Liver (tissue), 9 donors: ENCODE data around the gene SPAG9. TPM values are rescaled to one million over a fixed set of nuclear protein-coding genes. Genes with fewer than 3 reads are reported as not detected.

Source experiments
- DNase-seq: peaks from one replicate; pipeline ENCODE4 v3.0.0-alpha.2; 2017; ENCODE audit warnings: low spot score
- H3K27ac ChIP-seq, 2 donors: one replicate each; pipeline ENCODE4 v1.7.0; 2013; ENCODE audit warnings: inconsistent platforms in 2 of 2, low read length in 2 of 2, control low read depth in 1 of 2, low read depth in 1 of 2, mild to moderate bottlenecking in 1 of 2
- H3K27me3 ChIP-seq, 4 donors: one replicate each; pipeline versions ENCODE4 v1.6.1 to v1.7.0; 2013; ENCODE audit warnings: low read length in 3 of 4, inconsistent platforms in 1 of 4, mild to moderate bottlenecking in 1 of 4, moderate library complexity in 1 of 4; ENCODE audit not compliant: control insufficient read depth in 4 of 4, insufficient read depth in 4 of 4
- H3K36me3 ChIP-seq, 4 donors: one replicate each; pipeline versions ENCODE4 v1.6.1 to v1.7.0; 2013; ENCODE audit warnings: low read length in 3 of 4, mild to moderate bottlenecking in 3 of 4, low read depth in 1 of 4, moderate library complexity in 1 of 4; ENCODE audit not compliant: control insufficient read depth in 4 of 4, insufficient read depth in 3 of 4
- H3K4me1 ChIP-seq, 4 donors: one replicate each; pipeline versions ENCODE4 v1.6.1 to v1.7.0; 2013; ENCODE audit warnings: low read length in 3 of 4, mild to moderate bottlenecking in 3 of 4, moderate library complexity in 1 of 4; ENCODE audit not compliant: control insufficient read depth in 4 of 4, insufficient read depth in 4 of 4
- H3K4me3 ChIP-seq, 3 donors: one replicate each; pipeline versions ENCODE4 v1.6.1 to v1.7.0; 2013; ENCODE audit warnings: low read length in 3 of 3, control low read depth in 1 of 3, low read depth in 1 of 3, mild to moderate bottlenecking in 1 of 3
- H3K9ac ChIP-seq, 2 donors: one replicate each; pipeline ENCODE4 v1.7.0; 2013; ENCODE audit warnings: low read length in 2 of 2, mild to moderate bottlenecking in 2 of 2, moderate library complexity in 2 of 2, control low read depth in 1 of 2, low read depth in 1 of 2
- H3K9me3 ChIP-seq, 4 donors: one replicate each; pipeline versions ENCODE4 v1.6.1 to v1.7.0; 2013; ENCODE audit warnings: low read length in 3 of 4; ENCODE audit not compliant: control insufficient read depth in 4 of 4
- EGR1 ChIP-seq, 2 donors: IDR thresholded peaks; 2 replicates each; pipeline ENCODE4 v1.6.1; 2016 to 2018; ENCODE audit warnings: antibody characterized with exemption in 2 of 2, low read depth in 2 of 2
- FOXA1 ChIP-seq: IDR thresholded peaks from 2 replicates; pipeline ENCODE4 v1.6.1; 2016; ENCODE audit warnings: antibody characterized with exemption
- FOXA2 ChIP-seq: IDR thresholded peaks from 2 replicates; pipeline ENCODE4 v1.6.1; 2016; ENCODE audit warnings: antibody characterized with exemption
- GABPA ChIP-seq, 2 donors: IDR thresholded peaks in 1 of 2; conservative IDR thresholded peaks in 1 of 2; 2 replicates each; pipeline ENCODE4 v1.6.1; 2016; ENCODE audit warnings: antibody characterized with exemption in 2 of 2, mild to moderate bottlenecking in 1 of 2, moderate library complexity in 1 of 2
- HNF4A ChIP-seq, 2 donors: conservative IDR thresholded peaks; 2 replicates each; pipeline ENCODE4 v1.6.1; 2016; ENCODE audit warnings: antibody characterized with exemption in 2 of 2, mild to moderate bottlenecking in 2 of 2
- HNF4G ChIP-seq: IDR thresholded peaks from 2 replicates; pipeline ENCODE4 v1.6.1; 2016; ENCODE audit warnings: antibody characterized with exemption
- JUND ChIP-seq, 2 donors: IDR thresholded peaks; 2 replicates each; pipeline ENCODE4 v1.6.1; 2016; ENCODE audit warnings: antibody characterized with exemption in 2 of 2
- NR2F2 ChIP-seq: IDR thresholded peaks from 2 replicates; pipeline ENCODE4 v1.6.1; 2016; ENCODE audit warnings: antibody characterized with exemption
- RAD21 ChIP-seq, 2 donors: IDR thresholded peaks; 2 replicates each; pipeline ENCODE4 v1.6.1; 2016; ENCODE audit warnings: antibody characterized with exemption in 2 of 2, mild to moderate bottlenecking in 2 of 2
- REST ChIP-seq: IDR thresholded peaks from 2 replicates; pipeline ENCODE4 v1.6.1; 2016; ENCODE audit warnings: antibody characterized with exemption, mild to moderate bottlenecking
- RXRA ChIP-seq, 2 donors: IDR thresholded peaks; 2 replicates each; pipeline ENCODE4 v1.6.1; 2017 to 2018; ENCODE audit warnings: antibody characterized with exemption in 2 of 2, mild to moderate bottlenecking in 1 of 2
- SP1 ChIP-seq: IDR thresholded peaks from 2 replicates; pipeline ENCODE4 v1.6.1; 2018; ENCODE audit warnings: antibody characterized with exemption, mild to moderate bottlenecking
- TAF1 ChIP-seq: conservative IDR thresholded peaks from 2 replicates; pipeline ENCODE4 v1.6.1; 2016; ENCODE audit warnings: antibody characterized with exemption, mild to moderate bottlenecking
- YY1 ChIP-seq: IDR thresholded peaks from 2 replicates; pipeline ENCODE4 v1.6.1; 2016; ENCODE audit warnings: antibody characterized with exemption, mild to moderate bottlenecking
- WGBS: extraction: QIAGEN DNeasy Blood & Tissue Kit; methylation state at CpG from one replicate; pipeline ENCODE4 v1.1.7; 2013; 5-methylcytosine and 5-hydroxymethylcytosine counted together
- polyA plus RNA-seq, 2 donors: library from polyadenylated mRNA; stranded (reverse) in 1 of 2; unstranded in 1 of 2; fragments of 200-250 nt in 1 of 2; fragments of >200 nt in 1 of 2; fragmentation: Nextera tagmentation in 1 of 2; extraction: Ambion mirVana in 1 of 2; gene quantifications; one replicate each; pipeline versions ENCODE4 v1.2.1 to v1.2.3, GENCODE V29; 2013 to 2015
- total RNA-seq, 2 donors: library from RNA; depleted of rRNA; stranded (reverse); fragments of >200 nt; gene quantifications; one replicate each; pipeline ENCODE4 v1.2.3, GENCODE V29; 2014
- TF ChIP-seq, protein P1 (sequence below): IDR thresholded peaks from 2 replicates; pipeline ENCODE4 v1.6.1; 2016; ENCODE audit warnings: antibody characterized with exemption
- TF ChIP-seq, protein P2 (sequence below): IDR thresholded peaks from 2 replicates; pipeline ENCODE4 v1.6.1; 2016; ENCODE audit warnings: antibody characterized with exemption
- TF ChIP-seq, protein P3 (sequence below): IDR thresholded peaks from 2 replicates; pipeline ENCODE4 v1.6.1; 2016; ENCODE audit warnings: antibody characterized with exemption
- TF ChIP-seq, protein P4 (sequence below): fragments of 150-350 bp; IDR thresholded peaks from 2 replicates; pipeline ENCODE4 v1.5.1; 2017; ENCODE audit warnings: improper control_type of control experiment, low read depth, low read length; ENCODE audit not compliant: missing input control
- donor health status: healthy.
- donor health status: healthy.
- donor health status: healthy.
- donor health status: healthy.
- donor health status: healthy.

SPAG9 gene
- total and polyA plus RNA-seq, 4 donors = 12.0 to 94.0 (median 18.4) TPM

DNA sequence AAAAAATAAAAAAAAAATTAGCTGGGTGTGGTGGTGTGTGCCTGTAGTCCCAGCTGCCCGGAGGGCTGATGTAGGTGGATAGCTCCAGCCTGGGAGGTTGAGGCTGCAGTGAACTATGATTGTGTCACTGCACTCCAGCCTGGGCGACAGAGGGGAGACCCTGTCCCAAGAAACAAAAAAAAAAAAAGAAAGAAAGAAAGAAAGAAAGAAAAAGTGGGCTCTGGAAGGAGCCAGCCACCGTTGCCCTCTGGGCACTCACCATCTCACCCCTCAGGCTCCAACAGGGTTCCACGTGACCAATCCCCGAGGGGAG, 167.2 kb downstream of the SPAG9 start:
- WGBS = 88% methylated on average over 5 of the region's 5 CpGs
- no peak overlapping the region for H3K9ac ChIP-seq

More for the DNA sequence above, 167.2 kb downstream of the SPAG9 start:
- TF ChIP-seq YY1 (no peak), GABPA (IDR thresholded peaks at IDR 0.05 in 1 of 2, conservative IDR thresholded peaks at IDR 0.05 in 1 of 2) (no peak), SP1 (no peak), TAF1 (no peak), REST (no peak), EGR1 (IDR thresholded peaks at IDR 0.05; ENCODE audit: low read depth in 2 of 2) (no peak), RXRA (IDR thresholded peaks at IDR 0.05) (no peak), FOXA2 (no peak), HNF4G (no peak), FOXA1 (no peak), JUND (IDR thresholded peaks at IDR 0.05) (no peak), NR2F2 (no peak), HNF4A (conservative IDR thresholded peaks at IDR 0.05) (no peak), RAD21 (IDR thresholded peaks at IDR 0.05) (no peak)
- TF ChIP-seq, protein P1, sequence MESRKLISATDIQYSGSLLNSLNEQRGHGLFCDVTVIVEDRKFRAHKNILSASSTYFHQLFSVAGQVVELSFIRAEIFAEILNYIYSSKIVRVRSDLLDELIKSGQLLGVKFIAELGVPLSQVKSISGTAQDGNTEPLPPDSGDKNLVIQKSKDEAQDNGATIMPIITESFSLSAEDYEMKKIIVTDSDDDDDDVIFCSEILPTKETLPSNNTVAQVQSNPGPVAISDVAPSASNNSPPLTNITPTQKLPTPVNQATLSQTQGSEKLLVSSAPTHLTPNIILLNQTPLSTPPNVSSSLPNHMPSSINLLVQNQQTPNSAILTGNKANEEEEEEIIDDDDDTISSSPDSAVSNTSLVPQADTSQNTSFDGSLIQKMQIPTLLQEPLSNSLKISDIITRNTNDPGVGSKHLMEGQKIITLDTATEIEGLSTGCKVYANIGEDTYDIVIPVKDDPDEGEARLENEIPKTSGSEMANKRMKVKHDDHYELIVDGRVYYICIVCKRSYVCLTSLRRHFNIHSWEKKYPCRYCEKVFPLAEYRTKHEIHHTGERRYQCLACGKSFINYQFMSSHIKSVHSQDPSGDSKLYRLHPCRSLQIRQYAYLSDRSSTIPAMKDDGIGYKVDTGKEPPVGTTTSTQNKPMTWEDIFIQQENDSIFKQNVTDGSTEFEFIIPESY = no peak
- TF ChIP-seq, protein P2, sequence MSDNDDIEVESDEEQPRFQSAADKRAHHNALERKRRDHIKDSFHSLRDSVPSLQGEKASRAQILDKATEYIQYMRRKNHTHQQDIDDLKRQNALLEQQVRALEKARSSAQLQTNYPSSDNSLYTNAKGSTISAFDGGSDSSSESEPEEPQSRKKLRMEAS = no peak
- TF ChIP-seq, protein P3, sequence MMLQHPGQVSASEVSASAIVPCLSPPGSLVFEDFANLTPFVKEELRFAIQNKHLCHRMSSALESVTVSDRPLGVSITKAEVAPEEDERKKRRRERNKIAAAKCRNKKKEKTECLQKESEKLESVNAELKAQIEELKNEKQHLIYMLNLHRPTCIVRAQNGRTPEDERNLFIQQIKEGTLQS = no peak
- TF ChIP-seq, protein P4, sequence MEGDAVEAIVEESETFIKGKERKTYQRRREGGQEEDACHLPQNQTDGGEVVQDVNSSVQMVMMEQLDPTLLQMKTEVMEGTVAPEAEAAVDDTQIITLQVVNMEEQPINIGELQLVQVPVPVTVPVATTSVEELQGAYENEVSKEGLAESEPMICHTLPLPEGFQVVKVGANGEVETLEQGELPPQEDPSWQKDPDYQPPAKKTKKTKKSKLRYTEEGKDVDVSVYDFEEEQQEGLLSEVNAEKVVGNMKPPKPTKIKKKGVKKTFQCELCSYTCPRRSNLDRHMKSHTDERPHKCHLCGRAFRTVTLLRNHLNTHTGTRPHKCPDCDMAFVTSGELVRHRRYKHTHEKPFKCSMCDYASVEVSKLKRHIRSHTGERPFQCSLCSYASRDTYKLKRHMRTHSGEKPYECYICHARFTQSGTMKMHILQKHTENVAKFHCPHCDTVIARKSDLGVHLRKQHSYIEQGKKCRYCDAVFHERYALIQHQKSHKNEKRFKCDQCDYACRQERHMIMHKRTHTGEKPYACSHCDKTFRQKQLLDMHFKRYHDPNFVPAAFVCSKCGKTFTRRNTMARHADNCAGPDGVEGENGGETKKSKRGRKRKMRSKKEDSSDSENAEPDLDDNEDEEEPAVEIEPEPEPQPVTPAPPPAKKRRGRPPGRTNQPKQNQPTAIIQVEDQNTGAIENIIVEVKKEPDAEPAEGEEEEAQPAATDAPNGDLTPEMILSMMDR = no peak
- Histone ChIP-seq H3K27me3 (no peaks in the 10 kb centered on the region), H3K4me1 (peaks cover 9 to 41% (median 21%) of the 10 kb centered on the region in 4 donors), H3K36me3 (no peaks in the 10 kb centered on the region), H3K9me3 (no peaks in the 10 kb centered on the region), H3K27ac (no peak overlapping the region), H3K4me3 (no peak overlapping the region)
- DNase-seq = no peak
